ENCODE data around the gene SMIM31. TPM values are rescaled to one million over a fixed set of nuclear protein-coding genes. Genes with fewer than 3 reads are reported as not detected.

Gene SMIM31
- total RNA-seq, 1 experiment from 2014 or later, result not detected

GRCh38 chr4:164821711-164822110 lies 67.8 kb downstream of the SMIM31 start:
- Histone ChIP-seq H4K20me1 (ENCODE audit: insufficient read depth, low read depth, low read length) (no peaks in the 10 kb centered on the region), H3K9ac (ENCODE audit: low read length) (no peak overlapping the region), H3K4me2 (ENCODE audit: low read depth, low read length, poor library complexity, severe bottlenecking) (no peak overlapping the region), H3K9me2 (replicated peaks; ENCODE audit: insufficient read depth, low read length) (no peaks in the 10 kb centered on the region), H3K79me2 (ENCODE audit: low read length) (no peaks in the 10 kb centered on the region), H3K27me3 (ENCODE audit: low read length) (no peaks in the 10 kb centered on the region), H3K36me3 (ENCODE audit: insufficient read depth, low read length) (no peaks in the 10 kb centered on the region), H2AFZ (ENCODE audit: low read length) (no peak overlapping the region), H3K27ac (ENCODE audit: low read length) (no peak overlapping the region), H3K4me1 (ENCODE audit: low read length) (no peaks in the 10 kb centered on the region), H3K9me3 (ENCODE audit: low read length) (no peaks in the 10 kb centered on the region), H3K4me3 (ENCODE audit: low read length) (no peak overlapping the region)
- no peak for DNase-seq

GRCh38 chr4:164824581-164824980 lies 70.7 kb downstream of the SMIM31 start:
- H3K79me2 ChIP-seq (ENCODE audit: low read length), result no peaks in the 10 kb centered on the region
- no peaks in the 10 kb centered on the region for H3K9me2 ChIP-seq (replicated peaks; ENCODE audit: insufficient read depth, low read length)
- no peak for DNase-seq
- H3K9ac ChIP-seq (ENCODE audit: low read length), result no peak overlapping the region
- H3K4me3 ChIP-seq (ENCODE audit: low read length), result no peak overlapping the region
- H3K9me3 ChIP-seq (ENCODE audit: low read length), result no peaks in the 10 kb centered on the region
- no peaks in the 10 kb centered on the region for H3K27me3 ChIP-seq (ENCODE audit: low read length)
- H3K36me3 ChIP-seq (ENCODE audit: insufficient read depth, low read length), result no peaks in the 10 kb centered on the region
- H3K4me2 ChIP-seq (ENCODE audit: low read depth, low read length, poor library complexity, severe bottlenecking), result no peak overlapping the region
- H4K20me1 ChIP-seq (ENCODE audit: insufficient read depth, low read depth, low read length), result no peaks in the 10 kb centered on the region
- H3K27ac ChIP-seq (ENCODE audit: low read length), result no peak overlapping the region
- H3K4me1 ChIP-seq (ENCODE audit: low read length), result no peaks in the 10 kb centered on the region
- H2AFZ ChIP-seq (ENCODE audit: low read length), result no peak overlapping the region

DNA sequence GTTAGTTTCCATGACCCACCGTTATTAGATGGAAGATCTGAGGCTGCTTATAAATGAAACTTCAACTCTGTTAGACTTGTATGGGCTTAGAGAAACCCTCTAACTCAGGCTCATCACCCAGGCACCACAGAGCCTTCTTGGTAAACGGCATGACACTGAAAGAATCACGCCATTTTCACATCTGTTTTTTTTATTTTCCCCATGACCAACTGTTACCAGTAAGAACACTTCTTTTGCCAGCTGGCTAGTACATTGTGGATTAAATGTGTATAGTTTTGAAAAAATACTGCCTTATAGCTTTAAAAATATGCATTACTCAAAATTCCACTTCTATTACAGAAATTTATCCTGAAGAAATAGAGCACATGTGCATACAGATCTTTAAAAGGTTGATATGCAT lies 75.0 kb downstream of the SMIM31 start:
- Histone ChIP-seq H3K4me1 (ENCODE audit: low read length) (no peaks in the 10 kb centered on the region), H2AFZ (ENCODE audit: low read length) (no peak overlapping the region), H3K4me3 (ENCODE audit: low read length) (no peak overlapping the region), H3K4me2 (ENCODE audit: low read depth, low read length, poor library complexity, severe bottlenecking) (no peak overlapping the region), H3K27ac (ENCODE audit: low read length) (no peak overlapping the region), H3K36me3 (ENCODE audit: insufficient read depth, low read length) (no peaks in the 10 kb centered on the region), H3K9ac (ENCODE audit: low read length) (no peak overlapping the region), H3K9me3 (ENCODE audit: low read length) (no peaks in the 10 kb centered on the region), H3K79me2 (ENCODE audit: low read length) (no peaks in the 10 kb centered on the region), H3K9me2 (replicated peaks; ENCODE audit: insufficient read depth, low read length) (no peaks in the 10 kb centered on the region), H4K20me1 (ENCODE audit: insufficient read depth, low read depth, low read length) (no peaks in the 10 kb centered on the region), H3K27me3 (ENCODE audit: low read length) (no peaks in the 10 kb centered on the region)
- DNase-seq, result no peak

DNA sequence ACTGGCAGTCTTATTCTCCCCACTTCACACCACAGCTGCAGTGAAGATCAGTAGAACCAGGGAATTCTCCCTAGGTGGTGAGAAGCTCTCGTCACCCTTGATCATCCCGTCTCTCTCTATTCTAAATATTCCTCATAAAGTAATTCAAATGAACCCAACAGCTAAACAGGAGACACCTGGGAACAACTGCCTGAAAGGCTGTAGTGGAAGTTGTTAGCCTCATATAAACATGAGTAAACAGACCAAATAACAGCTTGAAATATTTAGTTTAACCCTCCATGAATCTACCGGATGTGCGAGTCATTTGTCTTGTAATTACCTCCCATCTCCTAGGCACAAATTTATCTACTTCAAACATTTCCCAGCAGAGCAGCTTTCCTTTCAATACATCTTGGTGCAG lies 92.6 kb downstream of the SMIM31 start:
- no peak overlapping the region for H2AFZ ChIP-seq (ENCODE audit: low read length)
- no peaks in the 10 kb centered on the region for H4K20me1 ChIP-seq (ENCODE audit: insufficient read depth, low read depth, low read length)
- H3K27ac ChIP-seq (ENCODE audit: low read length), result no peak overlapping the region
- H3K36me3 ChIP-seq (ENCODE audit: insufficient read depth, low read length), result no peaks in the 10 kb centered on the region
- no peak for DNase-seq
- no peak overlapping the region for H3K4me3 ChIP-seq (ENCODE audit: low read length)
- no peaks in the 10 kb centered on the region for H3K9me3 ChIP-seq (ENCODE audit: low read length)
- no peaks in the 10 kb centered on the region for H3K9me2 ChIP-seq (replicated peaks; ENCODE audit: insufficient read depth, low read length)
- H3K4me2 ChIP-seq (ENCODE audit: low read depth, low read length, poor library complexity, severe bottlenecking), result no peak overlapping the region
- H3K9ac ChIP-seq (ENCODE audit: low read length), result no peak overlapping the region
- no peaks in the 10 kb centered on the region for H3K4me1 ChIP-seq (ENCODE audit: low read length)
- H3K27me3 ChIP-seq (ENCODE audit: low read length), result no peaks in the 10 kb centered on the region
- no peaks in the 10 kb centered on the region for H3K79me2 ChIP-seq (ENCODE audit: low read length)

DNA sequence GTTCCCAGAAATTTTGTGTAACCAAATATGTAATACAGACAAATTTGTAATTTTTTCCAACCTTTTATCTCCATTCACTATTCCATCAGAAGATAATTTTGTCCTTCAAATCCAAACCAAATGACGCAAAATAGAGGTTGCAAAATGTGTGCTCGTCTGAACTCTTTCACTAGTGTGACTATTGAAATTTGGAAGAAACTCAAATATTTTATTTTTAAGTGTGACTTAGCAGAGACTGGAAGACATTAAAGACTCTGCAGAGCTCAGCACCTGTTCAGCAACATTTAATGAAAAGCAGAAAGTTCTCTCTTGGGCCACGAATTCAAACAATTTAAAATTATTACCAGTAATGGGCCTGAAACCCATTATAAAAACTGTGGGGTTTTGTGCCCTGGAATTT lies 93.1 kb downstream of the SMIM31 start:
- no peaks in the 10 kb centered on the region for H3K9me3 ChIP-seq (ENCODE audit: low read length)
- H3K27me3 ChIP-seq (ENCODE audit: low read length), result no peaks in the 10 kb centered on the region
- no peak overlapping the region for H3K4me2 ChIP-seq (ENCODE audit: low read depth, low read length, poor library complexity, severe bottlenecking)
- H3K4me1 ChIP-seq (ENCODE audit: low read length), result no peaks in the 10 kb centered on the region
- H3K9me2 ChIP-seq (replicated peaks; ENCODE audit: insufficient read depth, low read length), result no peaks in the 10 kb centered on the region
- no peaks in the 10 kb centered on the region for H3K79me2 ChIP-seq (ENCODE audit: low read length)
- no peaks in the 10 kb centered on the region for H4K20me1 ChIP-seq (ENCODE audit: insufficient read depth, low read depth, low read length)
- H3K9ac ChIP-seq (ENCODE audit: low read length), result no peak overlapping the region
- H3K36me3 ChIP-seq (ENCODE audit: insufficient read depth, low read length), result no peaks in the 10 kb centered on the region
- H2AFZ ChIP-seq (ENCODE audit: low read length), result no peak overlapping the region
- no peak for DNase-seq
- H3K27ac ChIP-seq (ENCODE audit: low read length), result no peak overlapping the region
- no peak overlapping the region for H3K4me3 ChIP-seq (ENCODE audit: low read length)

DNA sequence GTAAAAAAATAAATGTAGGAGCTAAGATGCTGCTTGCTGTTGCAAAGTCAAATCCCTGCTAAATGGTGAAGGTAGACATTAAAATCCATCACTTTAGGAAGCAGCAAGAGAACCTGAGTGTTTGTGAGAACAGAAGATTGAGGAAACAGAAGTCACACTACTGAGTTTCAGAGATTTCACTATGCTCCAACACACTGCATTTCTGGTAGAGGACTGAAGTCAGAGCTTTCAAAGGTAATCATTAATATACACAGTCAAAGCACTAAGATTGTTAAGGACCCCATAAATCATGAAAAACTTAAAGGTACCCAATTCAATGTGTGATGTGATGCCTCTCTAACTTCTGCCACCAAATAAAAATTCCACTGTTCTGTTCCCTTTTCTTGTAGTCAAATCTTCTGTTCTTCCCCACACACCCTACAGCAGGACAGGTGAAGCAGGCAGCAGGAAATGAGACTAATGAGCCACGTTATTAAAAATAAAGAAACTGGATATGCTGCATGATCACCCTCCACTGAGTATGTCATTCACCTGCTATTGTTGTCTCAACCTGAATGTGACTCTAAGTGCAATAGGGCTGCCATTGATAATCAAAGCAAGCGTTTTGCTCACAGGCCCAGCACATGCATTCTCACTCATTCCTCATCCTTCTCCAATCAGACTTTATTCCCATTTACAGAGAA lies 94.2 kb downstream of the SMIM31 start:
- Histone ChIP-seq H3K9ac (ENCODE audit: low read length) (no peak overlapping the region), H3K4me2 (ENCODE audit: low read depth, low read length, poor library complexity, severe bottlenecking) (no peak overlapping the region), H3K27me3 (ENCODE audit: low read length) (no peaks in the 10 kb centered on the region), H3K27ac (ENCODE audit: low read length) (no peak overlapping the region), H3K9me3 (ENCODE audit: low read length) (no peaks in the 10 kb centered on the region), H4K20me1 (ENCODE audit: insufficient read depth, low read depth, low read length) (no peaks in the 10 kb centered on the region), H3K9me2 (replicated peaks; ENCODE audit: insufficient read depth, low read length) (no peaks in the 10 kb centered on the region), H3K36me3 (ENCODE audit: insufficient read depth, low read length) (no peaks in the 10 kb centered on the region), H3K4me3 (ENCODE audit: low read length) (no peak overlapping the region), H3K4me1 (ENCODE audit: low read length) (no peaks in the 10 kb centered on the region), H3K79me2 (ENCODE audit: low read length) (no peaks in the 10 kb centered on the region), H2AFZ (ENCODE audit: low read length) (no peak overlapping the region)
- DNase-seq, result no peak

Small RNAs within 50 kb of the gene (small RNA-seq; reads per million reads assigned to genes)
- not detected for gene RNU6-668P

Other genes starting within 250 kb of the SMIM31 start
- gene APELA, start 123.0 kb downstream of the SMIM31 start, total RNA-seq (2014; rRNA removed; shearing (Covaris generic); ENCODE audit: low replicate concordance), result not detected in 2 replicates
- 6.9 and 8.4 TPM in 2 replicates for gene TRIM61, start 223.5 kb downstream of the SMIM31 start, total RNA-seq (2014; rRNA removed; shearing (Covaris generic); ENCODE audit: low replicate concordance)

All from Karpas-422 (cell line).